ENCODE data around the gene VAV3. TPM values are rescaled to one million over a fixed set of nuclear protein-coding genes. Genes with fewer than 3 reads are reported as not detected.

Gene VAV3
- total RNA-seq, 1 donor from 2014 or later = 2.6 TPM

DNA sequence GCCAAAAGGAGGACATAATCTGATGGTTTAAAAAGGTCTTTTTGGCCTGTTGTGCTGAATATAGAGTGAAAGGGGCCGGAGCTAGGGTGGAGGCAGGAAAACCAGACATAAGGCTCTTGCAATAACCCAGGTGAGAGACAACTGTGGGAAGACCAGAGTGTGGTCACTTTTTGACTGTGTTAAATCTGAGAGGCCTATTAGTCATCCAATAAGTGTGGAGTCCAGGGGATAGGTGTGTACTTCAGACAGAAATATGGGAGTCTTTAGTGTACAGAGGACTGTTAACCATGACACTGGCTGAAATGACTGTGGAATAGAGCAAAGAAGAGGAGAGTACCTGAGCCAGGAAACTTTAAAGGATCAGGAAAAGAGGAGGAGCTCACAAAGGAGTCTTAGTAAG is 89.3 kb downstream of the VAV3 start:
- no peak overlapping the region for H2AFZ ChIP-seq (ENCODE audit: low read depth, low read length)
- H3K4me2 ChIP-seq (ENCODE audit: low read length) = no peak overlapping the region
- no peak overlapping the region for H3K27ac ChIP-seq (ENCODE audit: low read depth, low read length)
- DNase-seq (ENCODE audit: low read depth) (no peak), FAIRE-seq (no peak)
- no peaks in the 10 kb centered on the region for H3K79me2 ChIP-seq (ENCODE audit: insufficient read depth, low read length)
- no peak overlapping the region for H3K4me3 ChIP-seq (ENCODE audit: insufficient read depth, low read depth, low read length)
- no peaks in the 10 kb centered on the region for H3K4me1 ChIP-seq (ENCODE audit: insufficient read depth, low read length)
- H3K27ac Mint-ChIP-seq (ENCODE audit: unreplicated experiment) = no peak overlapping the region
- H3K9me3 ChIP-seq (ENCODE audit: insufficient read depth, low read depth, low read length) = no peaks in the 10 kb centered on the region
- peaks cover 19% of the 10 kb centered on the region for H3K4me1 Mint-ChIP-seq (ENCODE audit: low read depth, unreplicated experiment)
- H3K27me3 Mint-ChIP-seq (ENCODE audit: low read depth, unreplicated experiment) = no peaks in the 10 kb centered on the region
- TF ChIP-seq EZH2 (IDR thresholded peaks at IDR 0.05; ENCODE audit: insufficient read depth, low read length) (no peak), CTCF (IDR thresholded peaks at IDR 0.05; ENCODE audit: insufficient read depth, low read depth, low read length) (no peak)
- H3K27me3 ChIP-seq (ENCODE audit: insufficient read depth, low read length) = no peaks in the 10 kb centered on the region
- H3K4me3 Mint-ChIP-seq (ENCODE audit: unreplicated experiment) = no peak overlapping the region
- H3K9me3 Mint-ChIP-seq (ENCODE audit: unreplicated experiment) = no peaks in the 10 kb centered on the region
- H3K36me3 Mint-ChIP-seq (ENCODE audit: low read depth, unreplicated experiment) = no peaks in the 10 kb centered on the region
- no peaks in the 10 kb centered on the region for H4K20me1 ChIP-seq (ENCODE audit: insufficient read depth, low read length)
- H3K9ac ChIP-seq (ENCODE audit: low read length) = no peak overlapping the region
- H3K36me3 ChIP-seq (ENCODE audit: insufficient read depth, low read length) = no peaks in the 10 kb centered on the region

GRCh38 chr1:107874221-107874620 is 90.8 kb downstream of the VAV3 start:
- TF ChIP-seq EZH2 (IDR thresholded peaks at IDR 0.05; ENCODE audit: insufficient read depth, low read length) (no peak), CTCF (IDR thresholded peaks at IDR 0.05; ENCODE audit: insufficient read depth, low read depth, low read length) (no peak)

DNA sequence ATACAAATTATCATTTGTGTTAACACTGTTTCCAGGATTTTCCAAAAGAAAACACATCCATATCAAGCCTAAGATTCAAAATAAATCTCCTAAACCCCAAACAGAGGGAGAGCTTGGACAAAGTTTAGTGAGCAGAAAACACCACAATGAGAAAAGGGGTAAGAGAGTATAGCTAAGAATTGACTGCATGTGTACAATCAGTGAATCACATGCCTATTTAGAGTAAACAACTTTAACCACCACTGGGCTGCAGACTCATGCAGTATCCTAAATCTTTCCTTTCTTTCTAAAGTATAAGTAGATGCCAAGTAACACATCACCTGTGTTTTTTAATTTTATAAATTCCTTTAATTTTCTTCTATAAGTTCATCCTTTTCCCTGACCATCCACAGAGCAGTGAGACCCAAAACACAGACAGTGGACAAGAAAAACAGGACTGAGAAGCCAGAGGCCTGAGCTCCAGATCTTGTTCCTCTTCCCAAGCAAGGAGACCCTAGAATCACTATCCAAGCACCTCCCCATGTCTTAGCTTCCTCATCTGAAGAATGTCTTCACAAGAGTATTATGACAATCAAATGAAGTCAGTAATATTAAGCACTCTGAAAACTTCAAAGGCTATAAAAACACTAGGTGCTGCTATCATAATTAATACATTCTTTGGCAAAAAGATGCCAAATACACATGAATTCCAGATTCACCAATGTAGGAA is 93.1 kb downstream of the VAV3 start:
- H4K20me1 ChIP-seq (ENCODE audit: insufficient read depth, low read length) = no peaks in the 10 kb centered on the region
- H3K27me3 Mint-ChIP-seq (ENCODE audit: low read depth, unreplicated experiment) = no peaks in the 10 kb centered on the region
- H2AFZ ChIP-seq (ENCODE audit: low read depth, low read length) = no peak overlapping the region
- H3K27ac ChIP-seq (ENCODE audit: low read depth, low read length) = no peak overlapping the region
- no peak overlapping the region for H3K4me2 ChIP-seq (ENCODE audit: low read length)
- H3K9ac ChIP-seq (ENCODE audit: low read length) = no peak overlapping the region
- no peak for FAIRE-seq
- DNase-seq (ENCODE audit: low read depth) = no peak
- H3K9me3 Mint-ChIP-seq (ENCODE audit: unreplicated experiment) = peaks cover 1% of the 10 kb centered on the region
- H3K27me3 ChIP-seq (ENCODE audit: insufficient read depth, low read length) = no peaks in the 10 kb centered on the region
- H3K27ac Mint-ChIP-seq (ENCODE audit: unreplicated experiment) = no peak overlapping the region
- H3K4me3 ChIP-seq (ENCODE audit: insufficient read depth, low read depth, low read length) = no peak overlapping the region
- H3K9me3 ChIP-seq (ENCODE audit: insufficient read depth, low read depth, low read length) = no peaks in the 10 kb centered on the region
- no peaks in the 10 kb centered on the region for H3K36me3 ChIP-seq (ENCODE audit: insufficient read depth, low read length)
- no peak overlapping the region for H3K4me3 Mint-ChIP-seq (ENCODE audit: unreplicated experiment)
- no peaks in the 10 kb centered on the region for H3K79me2 ChIP-seq (ENCODE audit: insufficient read depth, low read length)
- no peaks in the 10 kb centered on the region for H3K36me3 Mint-ChIP-seq (ENCODE audit: low read depth, unreplicated experiment)
- H3K4me1 Mint-ChIP-seq (ENCODE audit: low read depth, unreplicated experiment) = peaks cover 9% of the 10 kb centered on the region
- TF ChIP-seq CTCF (IDR thresholded peaks at IDR 0.05; ENCODE audit: insufficient read depth, low read depth, low read length) (no peak), EZH2 (IDR thresholded peaks at IDR 0.05; ENCODE audit: insufficient read depth, low read length) (no peak)
- H3K4me1 ChIP-seq (ENCODE audit: insufficient read depth, low read length) = no peaks in the 10 kb centered on the region

More at GRCh38 chr1:107874221-107874620, 90.8 kb downstream of the VAV3 start:
- no peak overlapping the region for H3K4me2 ChIP-seq (ENCODE audit: low read length)
- no peaks in the 10 kb centered on the region for H3K9me3 ChIP-seq (ENCODE audit: insufficient read depth, low read depth, low read length)
- H3K4me3 ChIP-seq (ENCODE audit: insufficient read depth, low read depth, low read length) = no peak overlapping the region
- H3K4me1 ChIP-seq (ENCODE audit: insufficient read depth, low read length) = no peaks in the 10 kb centered on the region
- Mint-ChIP-seq H3K4me1 (ENCODE audit: low read depth, unreplicated experiment) (peaks cover 16% of the 10 kb centered on the region), H3K27ac (ENCODE audit: unreplicated experiment) (no peak overlapping the region), H3K4me3 (ENCODE audit: unreplicated experiment) (no peak overlapping the region), H3K27me3 (ENCODE audit: low read depth, unreplicated experiment) (no peaks in the 10 kb centered on the region), H3K36me3 (ENCODE audit: low read depth, unreplicated experiment) (no peaks in the 10 kb centered on the region), H3K9me3 (ENCODE audit: unreplicated experiment) (peaks cover 1% of the 10 kb centered on the region)
- no peaks in the 10 kb centered on the region for H3K79me2 ChIP-seq (ENCODE audit: insufficient read depth, low read length)
- H2AFZ ChIP-seq (ENCODE audit: low read depth, low read length) = no peak overlapping the region
- H3K36me3 ChIP-seq (ENCODE audit: insufficient read depth, low read length) = no peaks in the 10 kb centered on the region
- no peak for DNase-seq (ENCODE audit: low read depth)
- H3K9ac ChIP-seq (ENCODE audit: low read length) = no peak overlapping the region
- FAIRE-seq = no peak
- H3K27me3 ChIP-seq (ENCODE audit: insufficient read depth, low read length) = no peaks in the 10 kb centered on the region
- no peak overlapping the region for H3K27ac ChIP-seq (ENCODE audit: low read depth, low read length)
- H4K20me1 ChIP-seq (ENCODE audit: insufficient read depth, low read length) = no peaks in the 10 kb centered on the region

Measured in astrocyte (in vitro differentiated cells and primary cell).